MM.1S (cell line): ENCODE results near the gene LDB1.
A peak's percentile ranks its signal among the peaks of the same experiment; 100 is the strongest.

Experiments
- DNase-seq: peaks from one replicate; pipeline ENCODE4 v3.0.0-alpha.2; 2015
- H2AFZ ChIP-seq: fragments of 300-600 bp; sonication (generic); 2 replicates; pipeline ENCODE4 v1.6.0; 2016; ENCODE audit warnings: antibody characterized with exemption, low read length
- H3F3A ChIP-seq: fragments of 300-600 bp; sonication (generic); 2 replicates; pipeline ENCODE4 v1.6.1; 2016; ENCODE audit warnings: mild to moderate bottlenecking, antibody characterized with exemption, low read length, moderate library complexity, mixed read lengths; ENCODE audit not compliant: insufficient read depth
- H3K27ac ChIP-seq: fragments of 300-600 bp; sonication (generic); 2 replicates; pipeline ENCODE4 v1.5.1; 2016; ENCODE audit warnings: mild to moderate bottlenecking, low read length
- H3K27me3 ChIP-seq: fragments of 300-600 bp; sonication (generic); replicated peaks from 2 replicates; pipeline ENCODE4 v1.6.0; 2016; ENCODE audit warnings: low read length; ENCODE audit not compliant: insufficient read depth
- H3K36me3 ChIP-seq: fragments of 300-600 bp; sonication (generic); replicated peaks from 2 replicates; pipeline ENCODE4 v1.6.1; 2016; ENCODE audit warnings: mild to moderate bottlenecking, low read length, mixed read lengths; ENCODE audit not compliant: insufficient read depth
- H3K4me1 ChIP-seq: fragments of 300-600 bp; sonication (generic); 2 replicates; pipeline ENCODE4 v1.6.1; 2016; ENCODE audit warnings: low read length, mixed read lengths
- H3K4me2 ChIP-seq: fragments of 300-600 bp; sonication (generic); 2 replicates; pipeline ENCODE4 v1.6.0; 2016; ENCODE audit warnings: low read depth, low read length
- H3K4me3 ChIP-seq: fragments of 300-600 bp; sonication (generic); 2 replicates; pipeline ENCODE4 v1.5.1; 2016; ENCODE audit warnings: low read length, mixed read lengths
- H3K79me2 ChIP-seq: fragments of 300-600 bp; sonication (generic); 2 replicates; pipeline ENCODE4 v1.6.1; 2016; ENCODE audit warnings: mixed run types, low read length, mixed read lengths
- H3K9ac ChIP-seq: fragments of 300-600 bp; sonication (generic); 2 replicates; pipeline ENCODE4 v1.6.1; 2016; ENCODE audit warnings: low read length, mixed read lengths
- H3K9me2 ChIP-seq: fragments of 300-600 bp; sonication (generic); replicated peaks from 2 replicates; pipeline ENCODE4 v1.6.1; 2016; ENCODE audit warnings: mild to moderate bottlenecking, low read length, mixed read lengths; ENCODE audit not compliant: insufficient read depth
- H3K9me3 ChIP-seq: fragments of 300-600 bp; sonication (generic); replicated peaks from 2 replicates; pipeline ENCODE4 v1.6.1; 2016; ENCODE audit warnings: mild to moderate bottlenecking, low read length, mixed read lengths; ENCODE audit not compliant: insufficient read depth
- H4K20me1 ChIP-seq: fragments of 300-600 bp; sonication (generic); 2 replicates; pipeline ENCODE4 v1.6.1; 2016; ENCODE audit warnings: mild to moderate bottlenecking, low read length, moderate library complexity, mixed read lengths; ENCODE audit not compliant: insufficient read depth
- EZH2 ChIP-seq: fragments of 300-600 bp; sonication (generic); optimal IDR thresholded peaks from 2 replicates; pipeline ENCODE3; 2017; ENCODE audit warnings: low read depth, mild to moderate bottlenecking, antibody characterized with exemption, low read length, mixed read lengths
- EZH2phosphoT487 ChIP-seq: fragments of 300-600 bp; sonication (generic); IDR thresholded peaks from 2 replicates; pipeline ENCODE4 v1.6.1; 2018; ENCODE audit warnings: antibody characterized with exemption, low read length
- TF ChIP-seq, protein P1 (sequence below): fragments of 300-600 bp; sonication (generic); IDR thresholded peaks from 2 replicates; pipeline ENCODE4 v1.5.1; 2016; ENCODE audit warnings: antibody characterized with exemption, low read length, mixed read lengths

Gene LDB1

DNA sequence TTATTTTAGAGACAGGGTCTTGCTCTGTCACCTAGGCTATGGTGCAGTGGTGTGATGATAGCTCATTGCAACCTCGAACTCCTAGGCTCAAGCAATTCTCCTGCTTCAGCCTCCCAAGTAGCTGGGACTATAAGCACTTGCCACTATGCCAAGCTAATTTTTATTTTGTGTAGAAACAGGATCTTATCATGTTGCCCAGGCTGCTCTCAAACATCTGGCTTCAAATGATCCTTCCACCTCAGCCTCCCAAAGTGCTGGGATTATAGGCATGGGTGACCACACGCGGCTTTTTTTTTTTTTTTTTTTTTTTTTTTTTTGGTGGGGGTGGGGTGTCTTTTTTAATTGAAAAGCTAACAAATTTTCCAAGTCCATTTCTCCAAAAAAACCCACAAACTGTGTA is 36.6 kb downstream of the LDB1 start:
- H3K27me3 ChIP-seq, result no peaks in the 10 kb centered on the region
- H3K79me2 ChIP-seq, result no peaks in the 10 kb centered on the region
- no peaks in the 10 kb centered on the region for H3K9me3 ChIP-seq
- H3K4me2 ChIP-seq, result no peak overlapping the region
- H2AFZ ChIP-seq, result no peak overlapping the region
- H3K4me1 ChIP-seq, result no peaks in the 10 kb centered on the region
- no peaks in the 10 kb centered on the region for H3F3A ChIP-seq
- H3K9me2 ChIP-seq, result no peaks in the 10 kb centered on the region
- no peak overlapping the region for H3K9ac ChIP-seq
- no peak overlapping the region for H3K4me3 ChIP-seq
- no peak overlapping the region for H3K27ac ChIP-seq
- H3K36me3 ChIP-seq, result no peaks in the 10 kb centered on the region
- no peak for DNase-seq
- no peaks in the 10 kb centered on the region for H4K20me1 ChIP-seq
- no peak for TF ChIP-seq EZH2
- no peak for TF ChIP-seq EZH2phosphoT487
- TF ChIP-seq, protein P1, sequence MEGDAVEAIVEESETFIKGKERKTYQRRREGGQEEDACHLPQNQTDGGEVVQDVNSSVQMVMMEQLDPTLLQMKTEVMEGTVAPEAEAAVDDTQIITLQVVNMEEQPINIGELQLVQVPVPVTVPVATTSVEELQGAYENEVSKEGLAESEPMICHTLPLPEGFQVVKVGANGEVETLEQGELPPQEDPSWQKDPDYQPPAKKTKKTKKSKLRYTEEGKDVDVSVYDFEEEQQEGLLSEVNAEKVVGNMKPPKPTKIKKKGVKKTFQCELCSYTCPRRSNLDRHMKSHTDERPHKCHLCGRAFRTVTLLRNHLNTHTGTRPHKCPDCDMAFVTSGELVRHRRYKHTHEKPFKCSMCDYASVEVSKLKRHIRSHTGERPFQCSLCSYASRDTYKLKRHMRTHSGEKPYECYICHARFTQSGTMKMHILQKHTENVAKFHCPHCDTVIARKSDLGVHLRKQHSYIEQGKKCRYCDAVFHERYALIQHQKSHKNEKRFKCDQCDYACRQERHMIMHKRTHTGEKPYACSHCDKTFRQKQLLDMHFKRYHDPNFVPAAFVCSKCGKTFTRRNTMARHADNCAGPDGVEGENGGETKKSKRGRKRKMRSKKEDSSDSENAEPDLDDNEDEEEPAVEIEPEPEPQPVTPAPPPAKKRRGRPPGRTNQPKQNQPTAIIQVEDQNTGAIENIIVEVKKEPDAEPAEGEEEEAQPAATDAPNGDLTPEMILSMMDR, result no peak

DNA sequence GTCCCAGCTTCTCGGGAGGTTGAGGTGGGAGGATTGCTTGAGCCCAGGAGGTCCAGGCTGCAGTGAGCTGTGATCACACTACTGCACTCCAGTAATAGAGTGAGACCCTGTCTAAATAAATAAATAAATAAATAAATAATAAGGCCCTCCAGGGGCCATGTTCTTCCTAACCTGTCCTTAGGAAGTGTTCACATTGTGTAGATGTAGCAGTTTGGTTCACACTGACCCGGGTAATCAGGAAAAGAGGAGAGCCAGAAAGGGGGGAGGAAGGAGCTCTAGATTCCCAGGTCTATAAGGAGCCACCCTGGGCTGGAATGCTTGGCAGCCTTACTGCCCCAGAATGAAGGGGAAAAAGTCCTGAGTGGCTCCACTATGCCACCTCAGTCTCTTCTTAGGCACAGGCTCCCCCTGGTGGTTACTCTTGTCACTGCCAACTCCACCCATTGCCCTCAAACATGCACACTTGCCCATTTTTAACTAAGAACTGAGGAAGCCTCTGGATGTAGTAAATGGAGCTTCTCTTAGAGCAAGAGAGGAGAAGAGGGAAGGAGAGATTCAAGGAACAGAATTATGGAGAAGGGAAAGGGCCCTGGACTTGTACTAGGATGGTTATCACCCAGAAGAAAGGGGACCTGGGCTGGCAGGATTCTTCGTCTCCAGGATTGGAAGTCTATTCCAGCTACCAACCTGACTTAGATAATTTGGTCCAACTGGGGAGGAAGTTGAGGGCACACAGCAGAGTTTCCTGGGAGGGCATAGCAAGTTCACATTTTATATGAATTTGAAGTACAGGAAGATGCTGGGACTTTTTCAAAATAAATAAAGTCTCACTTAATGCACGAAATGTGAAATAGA is 47.3 kb downstream of the LDB1 start:
- no peaks in the 10 kb centered on the region for H3K9me2 ChIP-seq
- H3F3A ChIP-seq, result 0 out of 2 replicates have a peak, but pooled peaks cover 5% of the 10 kb centered on the region
- no peaks in the 10 kb centered on the region for H3K27me3 ChIP-seq
- no peaks in the 10 kb centered on the region for H3K36me3 ChIP-seq
- no peak overlapping the region for H3K4me2 ChIP-seq
- no peaks in the 10 kb centered on the region for H3K9me3 ChIP-seq
- H3K9ac ChIP-seq, result no peak overlapping the region
- DNase-seq, result peak; percentile 71
- peaks cover 3% of the 10 kb centered on the region; the same call in 1 of the 2 replicates for H3K79me2 ChIP-seq
- H4K20me1 ChIP-seq, result no peaks in the 10 kb centered on the region
- H2AFZ ChIP-seq, result no peak overlapping the region
- no peak overlapping the region for H3K4me3 ChIP-seq
- H3K4me1 ChIP-seq, result no peaks in the 10 kb centered on the region
- no peak overlapping the region for H3K27ac ChIP-seq
- no peak for TF ChIP-seq EZH2
- TF ChIP-seq, protein P1, result peak; percentile 96

DNA sequence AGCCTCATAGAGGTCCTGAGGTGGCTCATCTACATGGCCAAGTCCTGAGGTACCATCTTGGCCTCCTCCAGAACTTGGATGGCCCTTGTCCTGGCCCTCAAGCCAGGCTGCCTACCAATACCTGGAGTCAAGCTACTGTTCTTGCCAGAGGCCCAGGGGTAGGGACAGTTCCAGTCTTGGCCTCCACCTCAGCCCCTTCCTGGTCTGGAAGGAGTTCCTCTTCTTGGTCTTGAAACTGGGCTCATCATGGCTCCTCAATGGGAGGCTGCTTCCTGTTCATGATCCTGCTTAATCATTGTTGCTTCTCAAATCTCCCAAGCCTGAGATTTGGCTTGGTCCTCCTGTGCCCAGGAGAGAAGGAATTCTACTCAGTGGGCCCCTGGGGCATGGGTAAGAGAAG is 51.1 kb downstream of the LDB1 start:
- Histone ChIP-seq H3F3A (0 out of 2 replicates have a peak, but pooled peaks cover 8% of the 10 kb centered on the region), H3K36me3 (no peaks in the 10 kb centered on the region), H4K20me1 (no peaks in the 10 kb centered on the region), H3K4me1 (peaks cover 9% of the 10 kb centered on the region; the same call in 1 of the 2 replicates), H3K9me2 (no peaks in the 10 kb centered on the region), H3K27ac (no peak overlapping the region), H3K4me3 (no peak overlapping the region), H2AFZ (no peak overlapping the region), H3K9me3 (no peaks in the 10 kb centered on the region), H3K4me2 (no peak overlapping the region), H3K27me3 (no peaks in the 10 kb centered on the region), H3K79me2 (peaks cover 28% of the 10 kb centered on the region), H3K9ac (no peak overlapping the region)
- DNase-seq, result no peak
- no peak for TF ChIP-seq EZH2
- TF ChIP-seq, protein P1, result no peak
- TF ChIP-seq EZH2phosphoT487, result no peak
